Calu3 (cell line): Measurements from ENCODE around the gene SLC47A2. TPM values are rescaled to one million over a fixed set of nuclear protein-coding genes. Genes with fewer than 3 reads are reported as not detected.

ENCODE experiments used
- BruUV-seq: library from RNA; stranded (reverse); fragments of 400-500 nt; replicated peaks from 2 replicates; lab custom pipeline; 2021; lab: Mats Ljungman, UMichigan
- CTCF ChIA-PET: fragments of 300-600 bp; sonication (Branson Sonifier 250); formaldehyde crosslinking; loops from one replicate; lab custom pipeline; 2022; ENCODE audit warnings: antibody characterized with exemption; lab: Charles Lee
- DNase-seq: peaks from one replicate; pipeline ENCODE4 v3.0.0; 2022
- H3K27ac Mint-ChIP-seq: one replicate; pipeline ENCODE4 v1.8.0; 2022; ENCODE audit warnings: mixed read lengths; ENCODE audit not compliant: unreplicated experiment
- H3K27me3 Mint-ChIP-seq: one replicate; pipeline ENCODE4 v1.8.0; 2022; ENCODE audit warnings: mixed read lengths; ENCODE audit not compliant: unreplicated experiment
- H3K36me3 Mint-ChIP-seq: one replicate; pipeline ENCODE4 v1.8.0; 2022; ENCODE audit warnings: mild to moderate bottlenecking, moderate library complexity, mixed read lengths; ENCODE audit not compliant: insufficient read depth, unreplicated experiment
- H3K4me1 Mint-ChIP-seq: one replicate; pipeline ENCODE4 v1.8.0; 2022; ENCODE audit warnings: mild to moderate bottlenecking, low read depth, mixed read lengths; ENCODE audit not compliant: unreplicated experiment
- H3K4me3 Mint-ChIP-seq: one replicate; pipeline ENCODE4 v1.8.0; 2022; ENCODE audit warnings: mild to moderate bottlenecking, low read depth, moderate library complexity, mixed read lengths; ENCODE audit not compliant: unreplicated experiment
- H3K9me3 Mint-ChIP-seq: one replicate; pipeline ENCODE4 v1.8.0; 2022; ENCODE audit warnings: low read depth, mixed read lengths; ENCODE audit not compliant: unreplicated experiment
- CTCF ChIP-seq: fragments of 200-600 bp; IDR thresholded peaks from one replicate; pipeline ENCODE4 v1.8.0; 2022; ENCODE audit warnings: antibody characterized with exemption; ENCODE audit not compliant: unreplicated experiment
- intact Hi-C: fragments of 100-400 bp; cut with micrococcal nuclease; formaldehyde crosslinking; loops from one replicate; pipeline ENCODE4 v1.10.0; 2022; ENCODE audit not compliant: unreplicated experiment
- total RNA-seq: library from RNA; stranded (reverse); gene quantifications from 2 replicates; pipeline ENCODE4 v1.2.3, GENCODE V29; 2022

The SLC47A2 gene
- total RNA-seq, 1 experiment from 2014 or later = not detected

- Mint-ChIP-seq H3K27ac (peak overlapping the region; percentile 86), H3K36me3 (peaks cover 32% of the 10 kb centered on the region), H3K27me3 (no peaks in the 10 kb centered on the region), H3K9me3 (no peaks in the 10 kb centered on the region), H3K4me1 (peaks cover 42% of the 10 kb centered on the region), H3K4me3 (peak overlapping the region; percentile 75)
- DNase-seq = peak; percentile 32
- TF ChIP-seq CTCF = no peak
- CTCF ChIA-PET = interaction anchor here (0.7 to 1.6 kb wide), 2 partner anchors 25 to 68 kb away, joined by 3 to 5 read pairs; no protein-coding TSS in a partner anchor
- BruUV-seq = no TSS peak
- intact Hi-C loops = loop anchor here (5.0 to 10.0 kb wide), 2 partner anchors 115 to 132 kb away; no protein-coding TSS in a partner anchor
Observed at GRCh38 chr17:19646788-19647696, 69.3 kb downstream of the SLC47A2 start.

GRCh38 chr17:19645734-19646201 lies 70.6 kb downstream of the SLC47A2 start:
- no peak overlapping the region for H3K27ac Mint-ChIP-seq
- no peak for DNase-seq
- H3K27me3 Mint-ChIP-seq = no peaks in the 10 kb centered on the region
- TF ChIP-seq CTCF = peak; percentile 55
- H3K9me3 Mint-ChIP-seq = no peaks in the 10 kb centered on the region
- H3K4me1 Mint-ChIP-seq = peaks cover 30% of the 10 kb centered on the region
- CTCF ChIA-PET = no interaction called here
- H3K36me3 Mint-ChIP-seq = peaks cover 32% of the 10 kb centered on the region
- BruUV-seq = no TSS peak
- intact Hi-C loops = loop anchor here (5.0 to 10.0 kb wide), 2 partner anchors 117 to 131 kb away; no protein-coding TSS in a partner anchor
- no peak overlapping the region for H3K4me3 Mint-ChIP-seq

DNA sequence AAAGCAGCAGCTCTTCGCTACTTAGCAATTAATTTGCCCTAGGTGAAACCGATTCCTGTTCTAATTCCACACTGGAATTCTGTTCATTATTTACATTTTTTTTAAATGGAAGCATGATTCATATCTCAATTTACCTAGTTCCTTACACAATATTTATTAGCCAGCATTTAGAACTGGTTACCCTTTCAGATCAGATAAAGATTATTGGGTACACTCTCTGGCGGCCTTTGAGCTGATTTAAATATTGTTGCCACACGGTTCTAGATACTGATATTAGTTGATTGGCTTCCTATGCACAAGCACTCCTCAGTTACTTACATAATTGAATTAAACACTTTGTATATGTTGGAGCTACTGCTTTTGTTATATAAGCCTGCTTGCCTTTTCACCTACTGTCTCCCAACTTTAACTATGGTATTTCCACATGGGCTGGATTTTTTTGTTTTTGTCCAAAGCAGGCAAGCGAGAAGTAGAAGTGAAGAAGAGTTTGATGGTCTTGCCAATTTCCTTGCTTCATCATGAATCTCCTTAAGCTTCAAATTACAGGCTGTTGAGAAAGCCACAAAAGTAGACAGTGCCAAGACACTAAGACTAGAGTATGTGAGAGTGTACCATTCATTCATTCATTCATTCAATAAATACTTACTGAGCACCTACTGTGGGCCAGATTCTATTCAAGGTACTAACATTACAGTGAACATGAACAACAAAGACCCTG lies 71.7 kb downstream of the SLC47A2 start:
- no peak for TF ChIP-seq CTCF
- Mint-ChIP-seq H3K27ac (no peak overlapping the region), H3K27me3 (no peaks in the 10 kb centered on the region), H3K36me3 (peaks cover 27% of the 10 kb centered on the region), H3K9me3 (no peaks in the 10 kb centered on the region), H3K4me3 (no peak overlapping the region), H3K4me1 (peaks cover 28% of the 10 kb centered on the region)
- intact Hi-C loops = loop anchor here (5.0 to 10.0 kb wide), 2 partner anchors 118 to 130 kb away; no protein-coding TSS in a partner anchor
- CTCF ChIA-PET = no interaction called here
- DNase-seq = no peak
- no TSS peak for BruUV-seq

DNA sequence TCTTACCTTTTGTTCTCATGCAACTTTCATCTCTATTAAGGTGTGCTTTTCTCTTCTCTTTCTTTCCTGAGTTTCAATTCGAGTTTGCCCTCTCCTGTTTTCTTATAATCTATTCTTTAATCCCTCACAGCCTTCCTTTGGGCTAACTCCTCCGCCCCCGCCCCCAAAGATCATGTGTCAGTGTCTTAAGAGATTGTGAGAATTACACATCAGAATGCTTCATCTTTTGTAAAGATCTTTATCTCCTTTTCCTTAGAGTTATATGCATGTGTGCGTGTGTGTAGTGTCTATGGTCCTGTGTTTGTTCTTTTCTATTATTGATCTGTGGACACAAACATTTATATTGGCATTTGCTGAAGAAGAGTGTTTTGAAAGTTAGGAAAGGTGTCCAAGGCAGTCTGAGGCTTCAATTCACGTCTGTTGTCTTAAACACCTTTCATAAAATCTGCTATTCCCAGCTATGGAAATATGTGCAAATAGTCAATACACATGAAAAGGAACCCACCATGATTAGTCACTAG lies 74.0 kb downstream of the SLC47A2 start:
- peaks cover 5% of the 10 kb centered on the region for H3K36me3 Mint-ChIP-seq
- H3K4me1 Mint-ChIP-seq = peaks cover 20% of the 10 kb centered on the region
- no peak overlapping the region for H3K4me3 Mint-ChIP-seq
- H3K27me3 Mint-ChIP-seq = no peaks in the 10 kb centered on the region
- intact Hi-C loops = loop anchor here (10.0 kb wide), 1 partner anchor 128 kb away; no protein-coding TSS in a partner anchor
- CTCF ChIA-PET = no interaction called here
- no TSS peak for BruUV-seq
- DNase-seq = no peak
- no peaks in the 10 kb centered on the region for H3K9me3 Mint-ChIP-seq
- TF ChIP-seq CTCF = no peak
- H3K27ac Mint-ChIP-seq = no peak overlapping the region
